Vagina (tissue), 2 donors: Measurements from ENCODE around the gene AHNAK. TPM values are rescaled to one million over a fixed set of nuclear protein-coding genes. Genes with fewer than 3 reads are reported as not detected.
"Not testable (repeated sequence)": the region's sequence is repeated elsewhere in the genome, so short reads cannot be mapped to it uniquely, and the experiment has no call there.

Experiments used
- DNase-seq, 2 donors: peaks; one replicate each; pipeline ENCODE4 v3.0.0-alpha.2; 2017; ENCODE audit errors: extremely low spot score in 2 of 2
- H3K27ac ChIP-seq: fragments of 200-600 bp; sonication (generic); one replicate; pipeline ENCODE4 v1.5.1; 2019
- H3K27me3 ChIP-seq: fragments of 200-600 bp; sonication (generic); one replicate; pipeline ENCODE4 v1.5.1; 2019
- H3K36me3 ChIP-seq, 2 donors: fragments of 200-600 bp; sonication (generic); one replicate each; pipeline ENCODE4 v1.5.1; 2017 to 2019
- H3K4me1 ChIP-seq: fragments of 200-600 bp; sonication (generic); one replicate; pipeline ENCODE4 v1.5.1; 2019
- H3K4me3 ChIP-seq, 2 donors: fragments of 200-600 bp; sonication (generic); 1 replicate in 1 of 2; 2 replicates in 1 of 2; pipeline ENCODE4 v1.5.1; 2016 to 2019
- H3K9me3 ChIP-seq: fragments of 200-600 bp; sonication (generic); one replicate; pipeline ENCODE4 v1.5.1; 2019
- POLR2A ChIP-seq, 2 donors: fragments of 450-650 bp; IDR thresholded peaks; one replicate each; pipeline ENCODE4 v1.6.1; 2017; ENCODE audit warnings: antibody characterized with exemption in 2 of 2, mild to moderate bottlenecking in 2 of 2, moderate library complexity in 2 of 2
- POLR2AphosphoS5 ChIP-seq, 2 donors: sonication (generic); formaldehyde crosslinking; IDR thresholded peaks; one replicate each; pipeline ENCODE4 v1.9.0; 2017; ENCODE audit warnings: antibody characterized with exemption in 2 of 2, mild to moderate bottlenecking in 2 of 2, low read depth in 1 of 2; ENCODE audit not compliant: insufficient read depth in 1 of 2
- intact Hi-C: fragments of 100-400 bp; cut with DNase I; formaldehyde crosslinking; loops from one replicate; pipeline ENCODE4 v1.15.1; 2023
- total RNA-seq: library from RNA; depleted of rRNA; stranded (reverse); fragments of >200 nt; gene quantifications from one replicate; pipeline ENCODE4 v1.2.3, GENCODE V29; 2016
- TF ChIP-seq, protein P1 (sequence below), 3 experiments: fragments of 450-650 bp in 2 of 3; fragments of 200-600 bp in 1 of 3; sonication (generic) in 1 of 3; IDR thresholded peaks; one replicate each; pipeline ENCODE4 v1.5.1; 2017 to 2019; ENCODE audit warnings: antibody characterized with exemption in 3 of 3, mild to moderate bottlenecking in 2 of 3, moderate library complexity in 2 of 3

AHNAK gene
- total RNA-seq, 1 donor from 2014 or later, result 828 TPM

GRCh38 chr11:62553839-62554361, 7.3 kb upstream of the AHNAK start:
- DNase-seq, result no peak
- Histone ChIP-seq H3K36me3 (peaks cover 0 to 5% of the 10 kb centered on the region in 2 donors), H3K9me3 (no peaks in the 10 kb centered on the region), H3K4me1 (peaks cover 99% of the 10 kb centered on the region), H3K4me3 (peak overlapping the region; percentile 21 to 41), H3K27me3 (no peaks in the 10 kb centered on the region), H3K27ac (peak overlapping the region; percentile 98)
- intact Hi-C loops, result no loop called here
- TF ChIP-seq, protein P1, sequence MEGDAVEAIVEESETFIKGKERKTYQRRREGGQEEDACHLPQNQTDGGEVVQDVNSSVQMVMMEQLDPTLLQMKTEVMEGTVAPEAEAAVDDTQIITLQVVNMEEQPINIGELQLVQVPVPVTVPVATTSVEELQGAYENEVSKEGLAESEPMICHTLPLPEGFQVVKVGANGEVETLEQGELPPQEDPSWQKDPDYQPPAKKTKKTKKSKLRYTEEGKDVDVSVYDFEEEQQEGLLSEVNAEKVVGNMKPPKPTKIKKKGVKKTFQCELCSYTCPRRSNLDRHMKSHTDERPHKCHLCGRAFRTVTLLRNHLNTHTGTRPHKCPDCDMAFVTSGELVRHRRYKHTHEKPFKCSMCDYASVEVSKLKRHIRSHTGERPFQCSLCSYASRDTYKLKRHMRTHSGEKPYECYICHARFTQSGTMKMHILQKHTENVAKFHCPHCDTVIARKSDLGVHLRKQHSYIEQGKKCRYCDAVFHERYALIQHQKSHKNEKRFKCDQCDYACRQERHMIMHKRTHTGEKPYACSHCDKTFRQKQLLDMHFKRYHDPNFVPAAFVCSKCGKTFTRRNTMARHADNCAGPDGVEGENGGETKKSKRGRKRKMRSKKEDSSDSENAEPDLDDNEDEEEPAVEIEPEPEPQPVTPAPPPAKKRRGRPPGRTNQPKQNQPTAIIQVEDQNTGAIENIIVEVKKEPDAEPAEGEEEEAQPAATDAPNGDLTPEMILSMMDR (IDR thresholded peaks at IDR 0.05), result no peak
- TF ChIP-seq POLR2A (IDR thresholded peaks at IDR 0.05), result no peak
- no peak for TF ChIP-seq POLR2AphosphoS5 (IDR thresholded peaks at IDR 0.05; ENCODE audit: insufficient read depth in 1 of 2, low read depth in 1 of 2)

GRCh38 chr11:62553080-62553838, 6.7 kb upstream of the AHNAK start:
- Histone ChIP-seq H3K4me1 (peaks cover 100% of the 10 kb centered on the region), H3K4me3 (peak overlapping the region; percentile 21 to 41), H3K27ac (peak overlapping the region; percentile 98), H3K9me3 (no peaks in the 10 kb centered on the region), H3K27me3 (no peaks in the 10 kb centered on the region), H3K36me3 (no peaks in the 10 kb centered on the region)
- TF ChIP-seq POLR2A (IDR thresholded peaks at IDR 0.05) (peak in 1 of 2 donors; percentile 25), POLR2AphosphoS5 (IDR thresholded peaks at IDR 0.05; ENCODE audit: insufficient read depth in 1 of 2, low read depth in 1 of 2) (peak; percentile 91 to 93)
- TF ChIP-seq, protein P1 (IDR thresholded peaks at IDR 0.05), result no peak
- intact Hi-C loops, result no loop called here
- DNase-seq, result peak in 1 of 2 donors; percentile 97

- no peak for DNase-seq
These were observed 6.0 kb upstream of the AHNAK start for GRCh38 chr11:62552485-62553079.

DNA sequence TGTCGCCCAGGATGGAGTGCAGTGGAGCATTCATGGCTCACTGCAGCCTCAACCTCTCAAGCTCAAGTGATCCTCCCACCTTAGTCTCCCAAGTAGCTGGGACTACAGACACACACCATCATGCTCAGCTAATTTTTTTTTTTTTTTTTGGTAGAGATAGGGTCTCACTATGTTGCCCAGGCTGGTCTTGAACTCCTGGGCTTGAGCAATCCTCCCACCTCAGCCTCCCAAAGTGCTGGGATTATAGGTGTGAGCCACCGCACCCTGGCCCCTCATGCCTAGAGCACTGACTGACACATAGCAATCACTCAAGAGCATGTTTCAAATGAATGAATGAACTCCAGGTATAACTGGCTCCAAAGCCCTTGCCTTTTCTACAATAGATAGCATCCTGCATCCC, 3.9 kb upstream of the AHNAK start:
- DNase-seq, intact Hi-C loops, H3K9me3 ChIP-seq, H3K4me3 ChIP-seq, H3K27me3 ChIP-seq, H3K36me3 ChIP-seq: not testable (repeated sequence)
- peaks cover 86% of the 10 kb centered on the region for H3K4me1 ChIP-seq
- peak overlapping the region; percentile 98 for H3K27ac ChIP-seq

More at GRCh38 chr11:62552485-62553079, 6.0 kb upstream of the AHNAK start:
- intact Hi-C loops, result no loop called here
- H3K36me3 ChIP-seq, result no peaks in the 10 kb centered on the region
- H3K4me3 ChIP-seq, result peak overlapping the region; percentile 21 to 41
- H3K4me1 ChIP-seq, result peaks cover 100% of the 10 kb centered on the region
- TF ChIP-seq POLR2AphosphoS5 (IDR thresholded peaks at IDR 0.05; ENCODE audit: insufficient read depth in 1 of 2, low read depth in 1 of 2), result no peak
- TF ChIP-seq, protein P1 (IDR thresholded peaks at IDR 0.05), result no peak
- TF ChIP-seq POLR2A (IDR thresholded peaks at IDR 0.05), result no peak
- H3K27ac ChIP-seq, result peak overlapping the region; percentile 98
- no peaks in the 10 kb centered on the region for H3K27me3 ChIP-seq
- no peaks in the 10 kb centered on the region for H3K9me3 ChIP-seq

DNA sequence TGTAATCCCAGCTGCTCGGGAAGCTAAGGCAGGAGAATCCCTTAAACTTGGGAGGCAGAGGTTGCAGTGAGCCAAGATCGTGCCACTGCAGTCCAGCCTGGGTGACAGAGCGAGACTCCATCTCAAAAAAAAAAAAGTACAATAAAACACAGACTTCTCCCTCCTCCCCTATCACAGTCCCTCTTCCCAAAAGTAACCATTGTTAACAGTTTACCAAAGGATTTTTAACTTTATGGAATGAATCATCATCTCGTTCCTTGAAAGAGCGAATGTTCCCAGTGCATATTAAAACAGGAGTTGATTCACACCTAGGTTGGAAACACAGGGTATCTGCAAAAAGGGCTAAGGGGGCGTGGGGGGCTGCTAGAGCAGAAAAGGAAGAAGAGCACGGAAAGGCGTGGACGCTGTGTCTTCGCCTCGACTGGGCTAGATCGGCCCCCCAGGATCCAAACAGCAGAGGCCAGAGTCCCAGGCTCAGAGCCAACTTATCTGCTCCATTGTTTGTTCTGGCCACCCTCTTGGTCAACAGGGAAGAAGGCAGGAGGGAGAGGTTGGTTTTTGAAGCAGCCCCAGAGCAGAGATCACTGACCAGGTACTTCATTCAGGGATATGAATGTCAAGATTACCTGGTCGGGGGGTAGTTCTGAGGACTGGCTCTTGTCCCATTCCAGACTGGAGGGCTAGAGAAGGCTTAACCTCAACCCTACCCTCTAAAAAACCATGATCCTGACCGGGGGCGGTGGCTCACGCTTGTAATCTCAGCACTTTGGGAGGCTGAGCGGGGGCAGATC, 2.1 kb upstream of the AHNAK start:
- Histone ChIP-seq H3K27ac (peak overlapping the region; percentile 100), H3K27me3 (no peaks in the 10 kb centered on the region), H3K4me1 (peaks cover 78% of the 10 kb centered on the region), H3K36me3 (no peaks in the 10 kb centered on the region), H3K4me3 (no peak overlapping the region), H3K9me3 (no peaks in the 10 kb centered on the region)
- TF ChIP-seq POLR2A (IDR thresholded peaks at IDR 0.05) (no peak), POLR2AphosphoS5 (IDR thresholded peaks at IDR 0.05; ENCODE audit: insufficient read depth in 1 of 2, low read depth in 1 of 2) (no peak)
- TF ChIP-seq, protein P1 (IDR thresholded peaks at IDR 0.05), result no peak
- intact Hi-C loops, result no loop called here
- DNase-seq, result no peak
